ENCODE data around the gene TNIK. TPM values are rescaled to one million over a fixed set of nuclear protein-coding genes. Genes with fewer than 3 reads are reported as not detected.
"Not testable (repeated sequence)": the region's sequence is repeated elsewhere in the genome, so short reads cannot be mapped to it uniquely, and the experiment has no call there.

TNIK gene
- total RNA-seq, 1 experiment from 2014 or later: 0.03 TPM

DNA sequence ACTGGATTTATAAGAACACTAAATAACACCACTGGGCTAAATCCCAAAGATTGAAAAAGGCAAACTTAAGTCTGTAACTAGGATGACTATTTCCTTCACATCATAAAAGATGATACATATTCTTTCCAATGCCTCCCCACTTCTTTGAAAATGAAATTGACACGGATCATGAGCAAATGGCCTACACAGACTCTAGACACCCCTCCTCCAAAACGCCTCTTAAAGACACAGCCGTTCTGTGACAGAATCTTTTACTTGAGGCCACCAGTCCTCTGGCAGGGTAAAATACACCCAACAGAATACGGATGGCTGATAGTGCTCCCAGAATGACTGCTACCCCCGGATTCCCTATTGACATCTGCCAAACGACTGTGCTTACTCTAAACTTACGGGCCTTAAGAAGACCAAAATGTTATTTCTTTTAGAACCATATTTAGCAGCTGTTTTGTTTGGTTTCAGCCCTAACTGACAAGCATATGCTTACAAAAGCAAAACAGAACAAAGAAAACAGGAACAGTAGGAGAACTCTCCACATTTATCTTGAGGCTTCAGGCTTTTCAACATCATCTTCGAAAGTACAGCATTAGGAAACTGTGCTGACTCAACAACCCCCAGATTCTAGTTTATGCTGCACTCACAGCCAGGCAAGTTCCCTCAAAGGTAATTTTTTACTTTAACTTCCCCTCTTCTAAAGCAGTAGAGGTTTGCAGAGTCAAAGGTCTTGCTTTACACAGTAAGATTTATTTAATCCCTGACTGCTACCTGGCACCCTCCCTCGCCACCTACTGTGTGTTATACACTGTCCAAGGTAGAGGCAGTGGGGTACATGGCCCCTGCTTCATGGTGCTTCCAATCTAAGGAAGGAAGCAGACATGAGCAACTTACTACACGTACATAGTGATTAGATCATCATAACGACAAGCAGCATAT, 84.3 kb downstream of the TNIK start:
- in situ Hi-C loops (cut with HindIII; ENCODE audit: low sequenced_read_pairs): no loop called here
- no peak for DNase-seq (ENCODE audit: low spot score)

DNA sequence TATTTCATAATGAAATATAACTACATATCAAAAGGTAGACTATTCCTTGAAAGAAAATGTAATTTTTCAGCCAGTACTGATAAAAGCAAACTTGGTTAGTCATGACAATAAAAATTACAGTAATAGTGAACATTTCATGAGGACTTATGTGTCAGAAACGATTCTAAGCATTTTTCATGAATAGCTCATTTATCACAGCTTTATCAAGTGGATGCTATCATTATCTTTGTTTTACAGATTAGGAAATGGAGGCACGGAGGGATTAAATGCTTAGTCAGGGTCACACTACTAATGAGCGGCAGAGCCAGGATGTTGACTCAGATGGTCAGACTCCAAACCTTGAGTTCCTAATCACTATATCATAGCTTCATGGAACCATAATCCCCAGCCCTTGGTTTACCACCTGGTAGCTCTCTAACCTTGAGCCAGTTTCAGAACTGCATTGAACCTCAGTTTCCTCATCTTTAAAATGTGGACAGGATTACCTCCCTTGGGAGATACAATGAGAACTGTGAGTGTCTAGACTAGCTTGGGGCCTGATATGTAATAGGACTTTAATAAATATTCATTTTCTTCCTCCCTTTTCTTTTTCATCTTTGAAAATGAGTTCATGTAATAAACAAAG, 85.4 kb downstream of the TNIK start:
- in situ Hi-C loops (cut with HindIII; ENCODE audit: low sequenced_read_pairs): no loop called here
- DNase-seq (ENCODE audit: low spot score): no peak

DNA sequence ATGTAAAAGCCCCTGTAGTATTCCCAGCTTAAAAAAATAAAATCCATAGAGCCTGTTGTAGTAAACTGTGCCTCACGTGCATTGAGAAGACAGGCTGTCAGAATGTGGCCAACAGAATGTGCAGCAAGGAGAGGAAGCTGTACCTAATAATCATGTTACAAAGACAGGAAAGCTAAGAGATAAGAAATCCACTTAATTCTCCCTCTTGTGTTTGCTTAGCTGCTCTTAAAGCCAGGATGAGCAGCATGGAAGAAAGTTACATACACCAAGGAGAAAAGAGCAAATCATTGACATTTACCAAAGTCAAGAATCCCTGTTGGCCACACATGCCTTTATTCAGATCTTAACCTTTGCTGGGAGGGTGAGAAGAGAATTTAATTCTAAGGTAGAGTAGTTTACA, 85.9 kb downstream of the TNIK start:
- in situ Hi-C loops (cut with HindIII; ENCODE audit: low sequenced_read_pairs): no loop called here
- no peak for DNase-seq (ENCODE audit: low spot score)

DNA sequence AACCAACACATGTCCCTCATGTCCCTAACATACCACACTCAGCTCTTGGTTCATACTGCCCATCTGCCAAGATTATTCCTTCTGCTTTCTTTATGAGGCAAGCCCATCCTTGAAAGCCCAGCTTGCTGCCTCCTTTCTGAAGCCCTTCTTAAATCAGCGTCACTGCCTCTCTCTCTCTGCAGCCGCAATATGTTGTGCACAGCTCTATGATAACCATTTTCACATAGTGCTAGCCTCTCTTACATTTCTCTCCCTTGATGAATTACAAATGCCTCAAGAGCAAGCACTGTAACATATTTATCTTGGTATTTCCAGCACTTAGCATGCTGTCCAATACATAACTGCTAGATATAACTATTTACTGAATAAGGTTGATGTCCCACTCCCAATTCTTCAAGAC, 86.5 kb downstream of the TNIK start:
- DNase-seq (ENCODE audit: low spot score): no peak

DNA sequence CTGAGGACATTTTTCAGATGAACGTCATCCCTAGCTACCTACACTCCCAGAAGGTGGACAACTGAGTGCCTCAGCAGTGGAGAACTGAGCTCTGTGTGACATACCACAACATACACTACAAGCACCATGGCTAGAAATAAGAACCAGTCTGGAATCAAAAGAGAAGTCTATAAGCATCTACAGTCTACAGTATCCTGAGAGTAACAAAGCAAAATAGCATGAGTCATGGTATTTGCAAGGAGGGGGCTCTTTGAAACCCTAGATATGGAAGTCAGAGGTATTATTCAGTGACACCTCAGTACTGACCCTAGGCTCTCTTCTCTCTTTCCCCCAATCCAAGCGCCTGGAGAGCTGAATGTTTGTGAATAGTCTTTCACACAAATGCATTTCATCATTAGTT, 87.5 kb downstream of the TNIK start:
- no peak for DNase-seq (ENCODE audit: low spot score)
- in situ Hi-C loops (cut with HindIII; ENCODE audit: low sequenced_read_pairs): no loop called here

More for the DNA sequence above, 86.5 kb downstream of the TNIK start:
- in situ Hi-C loops (cut with HindIII; ENCODE audit: low sequenced_read_pairs): no loop called here

DNA sequence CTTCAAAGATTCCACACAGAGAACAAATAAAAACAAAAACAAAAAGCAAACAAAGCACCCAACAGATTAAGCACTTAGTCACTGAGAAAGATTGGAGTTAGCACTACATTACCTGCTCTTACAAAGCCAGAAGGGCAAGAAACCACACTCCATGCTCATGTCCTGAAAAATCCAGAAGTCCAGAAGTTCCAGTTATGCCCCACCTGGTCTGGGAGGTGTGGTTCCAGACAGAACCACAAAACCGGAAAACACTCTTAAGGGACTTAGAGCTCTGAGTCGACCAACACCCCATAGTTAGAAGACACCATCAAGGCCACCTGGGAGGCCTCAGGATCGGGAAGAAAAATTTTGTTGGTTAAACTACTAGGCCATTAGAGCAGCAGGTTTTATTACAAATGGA, 88.9 kb downstream of the TNIK start:
- in situ Hi-C loops (cut with HindIII; ENCODE audit: low sequenced_read_pairs): no loop called here
- no peak for DNase-seq (ENCODE audit: low spot score)

DNA sequence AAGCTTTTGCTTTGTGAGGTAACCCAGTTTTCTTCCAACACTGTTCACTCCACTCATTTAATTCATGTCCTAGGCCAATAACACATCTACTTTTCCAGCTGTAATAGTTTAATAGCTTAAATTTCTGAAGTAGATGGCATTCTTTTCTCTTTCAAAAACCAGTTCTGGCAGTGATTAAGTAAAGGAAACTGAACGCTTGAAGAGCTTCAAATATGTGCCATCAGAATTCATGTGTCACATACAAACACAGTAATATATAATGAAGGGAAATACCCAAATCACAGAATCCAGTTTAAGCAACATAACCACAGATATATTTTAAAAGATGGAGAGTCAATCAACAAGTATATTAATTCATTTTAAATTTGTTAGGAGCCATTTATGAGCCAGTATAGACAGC, 91.0 kb downstream of the TNIK start:
- no peak for DNase-seq (ENCODE audit: low spot score)
- in situ Hi-C loops (cut with HindIII; ENCODE audit: low sequenced_read_pairs): no loop called here

DNA sequence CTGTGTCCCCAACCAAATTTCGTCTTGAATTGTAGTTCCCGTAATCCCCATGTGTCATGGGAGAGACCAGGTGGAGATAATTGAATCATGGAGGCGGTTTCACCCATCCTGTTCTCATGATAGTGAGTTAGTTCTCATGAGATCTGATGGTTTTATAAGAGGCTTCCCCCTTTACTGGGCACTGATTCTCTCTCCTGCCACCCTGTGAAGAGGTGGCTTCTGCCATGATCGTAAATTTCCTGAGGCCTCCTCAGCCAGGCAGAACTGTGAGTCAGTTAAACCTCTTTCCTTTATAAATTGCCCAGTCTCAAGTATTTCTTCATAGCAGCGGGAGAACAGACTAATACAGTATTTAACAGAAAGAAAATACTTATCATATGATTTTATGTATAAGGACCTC, 93.5 kb downstream of the TNIK start:
- DNase-seq (ENCODE audit: low spot score); in situ Hi-C loops (cut with HindIII; ENCODE audit: low sequenced_read_pairs): not testable (repeated sequence)

DNA sequence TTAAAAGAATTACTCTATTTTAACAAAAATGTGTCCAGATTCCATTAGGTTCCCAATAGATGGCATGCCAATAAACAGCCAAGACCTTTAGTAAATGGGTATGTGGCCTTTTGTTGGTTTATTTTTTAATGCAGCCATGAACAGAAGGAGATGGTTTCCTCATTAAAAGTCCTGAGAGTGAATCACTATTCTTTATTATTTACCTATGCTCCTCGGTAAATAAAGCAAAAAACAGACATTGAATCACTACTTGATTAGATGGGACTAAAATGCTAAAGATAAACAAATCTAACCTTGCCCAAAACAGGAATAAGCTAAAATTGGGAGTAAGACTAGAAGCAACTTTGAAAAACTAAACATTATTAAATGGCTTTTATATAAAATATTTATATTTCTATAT, 94.2 kb downstream of the TNIK start:
- in situ Hi-C loops (cut with HindIII; ENCODE audit: low sequenced_read_pairs): no loop called here
- DNase-seq (ENCODE audit: low spot score): no peak

DNA sequence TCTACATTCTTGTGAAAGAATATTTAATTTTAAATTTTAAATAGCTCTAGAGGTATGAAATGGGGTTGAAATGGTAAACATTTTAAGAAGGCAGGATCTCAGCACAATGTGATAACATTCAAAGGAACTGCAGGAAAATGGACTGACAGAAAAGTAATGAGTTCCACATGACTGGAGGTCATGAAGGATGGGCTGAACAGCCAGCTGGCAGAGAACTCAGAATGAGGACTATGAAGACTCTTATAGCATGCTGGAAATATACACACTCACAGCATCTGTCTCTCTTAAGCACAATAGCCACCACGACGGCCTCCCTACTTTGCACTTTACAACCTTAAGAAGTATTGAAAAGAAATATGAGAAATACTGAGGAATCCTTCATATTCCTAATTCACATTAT, 94.7 kb downstream of the TNIK start:
- in situ Hi-C loops (cut with HindIII; ENCODE audit: low sequenced_read_pairs): no loop called here
- DNase-seq (ENCODE audit: low spot score): no peak

DNA sequence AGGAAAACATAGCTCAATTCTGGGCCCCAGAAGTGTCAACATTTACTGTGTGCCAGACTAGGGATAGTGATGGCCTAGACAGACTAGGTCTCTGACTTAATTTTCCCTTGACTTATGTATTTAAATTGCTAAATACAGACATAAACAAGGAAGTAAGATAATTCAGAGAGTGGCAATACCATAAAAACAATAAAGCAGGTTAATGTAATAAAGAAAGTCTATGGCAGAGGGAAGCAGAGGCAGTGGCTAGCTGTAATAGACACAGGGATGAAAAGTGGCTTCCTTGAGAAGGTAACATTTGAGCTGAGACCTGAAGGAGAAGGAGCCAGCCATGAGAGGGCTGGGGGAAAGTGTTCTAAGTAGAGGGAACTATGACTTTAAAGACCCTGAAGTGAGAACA, 95.7 kb downstream of the TNIK start:
- in situ Hi-C loops (cut with HindIII; ENCODE audit: low sequenced_read_pairs): no loop called here

DNA sequence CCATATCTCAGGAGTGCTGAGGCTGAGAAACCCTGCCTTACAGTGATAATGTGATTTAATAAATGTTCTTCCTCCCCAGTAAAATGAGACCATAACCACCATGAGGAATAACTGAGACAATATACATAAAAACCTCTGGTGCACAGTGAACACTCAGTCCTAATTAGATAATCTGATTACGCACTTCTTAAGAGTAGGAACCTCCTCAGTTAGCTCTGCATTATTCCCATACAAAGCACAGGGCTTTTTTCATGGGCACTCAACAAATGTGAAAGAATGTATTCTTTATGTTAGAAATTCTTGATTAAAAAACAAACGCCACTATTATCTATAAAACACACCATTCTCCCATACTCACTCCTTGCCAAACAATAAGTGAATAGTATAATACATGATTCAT, 97.0 kb downstream of the TNIK start:
- in situ Hi-C loops (cut with HindIII; ENCODE audit: low sequenced_read_pairs): no loop called here
- DNase-seq (ENCODE audit: low spot score): no peak

More for the DNA sequence above, 95.7 kb downstream of the TNIK start:
- no peak for DNase-seq (ENCODE audit: low spot score)

DNA sequence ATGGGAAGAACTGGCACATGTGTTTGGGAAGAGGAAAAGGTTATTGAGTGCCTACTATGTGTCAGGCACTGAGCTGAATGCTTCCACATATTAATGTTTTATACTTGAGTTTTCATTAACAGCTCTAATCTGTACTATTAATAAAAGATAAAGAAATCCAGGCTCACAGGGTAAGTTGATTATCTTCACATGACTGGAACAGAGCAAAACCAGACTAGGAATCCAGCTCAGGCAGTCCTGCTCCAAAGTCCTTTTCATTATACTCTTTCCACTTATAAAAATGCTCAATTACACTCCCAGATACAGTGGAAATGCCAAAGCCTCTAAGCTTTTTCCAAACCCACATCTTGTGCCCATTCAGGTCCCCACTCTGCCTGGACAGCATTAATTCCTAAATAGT, 97.6 kb downstream of the TNIK start:
- in situ Hi-C loops (cut with HindIII; ENCODE audit: low sequenced_read_pairs): no loop called here
- DNase-seq (ENCODE audit: low spot score): no peak

DNA sequence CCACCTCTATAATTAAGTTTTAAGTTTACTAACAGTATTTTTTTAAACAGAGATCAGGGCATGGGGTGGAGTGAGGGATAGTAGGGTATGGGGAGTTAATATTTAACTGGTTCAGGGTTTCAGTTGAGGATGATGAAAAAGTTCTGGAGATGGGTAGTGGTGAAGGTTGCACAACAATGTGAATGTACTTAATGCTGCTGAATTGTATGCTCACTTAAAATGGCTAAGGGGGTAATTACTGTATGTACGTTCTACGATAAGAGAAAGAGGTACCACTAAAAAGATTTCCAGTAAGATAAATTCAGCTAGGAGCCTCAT, 101.4 kb downstream of the TNIK start:
- DNase-seq (ENCODE audit: low spot score): no peak
- in situ Hi-C loops (cut with HindIII; ENCODE audit: low sequenced_read_pairs): no loop called here

DNA sequence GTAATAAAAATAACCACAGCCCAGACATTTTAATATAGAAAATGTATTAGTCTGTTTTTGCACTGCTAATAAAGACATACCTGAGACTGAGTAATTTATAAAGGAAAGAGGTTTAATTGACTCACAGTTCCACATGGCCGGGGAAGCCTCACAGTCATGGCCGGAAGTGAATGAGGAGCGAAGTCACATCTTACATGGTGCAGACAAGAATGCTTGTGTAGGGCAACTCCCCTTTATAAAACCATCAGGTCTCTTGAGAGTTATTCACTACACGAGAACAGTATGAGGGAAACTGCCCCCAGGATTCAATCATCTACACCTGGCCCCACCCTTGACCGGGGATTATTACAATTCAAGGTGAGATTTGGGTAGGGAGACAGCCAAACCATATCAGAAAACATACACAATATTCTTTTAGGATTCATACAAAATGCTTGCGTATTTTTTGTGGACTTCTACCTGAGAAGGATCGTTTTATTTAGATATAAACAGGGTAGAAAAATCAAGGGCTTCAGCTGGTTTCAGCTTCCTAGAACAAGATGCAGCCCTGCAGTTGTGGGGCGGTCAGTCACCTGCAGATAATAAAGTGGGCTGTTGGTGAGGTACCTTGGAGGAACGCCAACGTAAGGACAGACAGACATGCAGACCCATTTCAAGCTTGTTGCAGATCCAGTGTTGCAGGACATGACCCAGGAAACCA, 101.9 kb downstream of the TNIK start:
- in situ Hi-C loops (cut with HindIII; ENCODE audit: low sequenced_read_pairs): no loop called here
- no peak for DNase-seq (ENCODE audit: low spot score)

DNA sequence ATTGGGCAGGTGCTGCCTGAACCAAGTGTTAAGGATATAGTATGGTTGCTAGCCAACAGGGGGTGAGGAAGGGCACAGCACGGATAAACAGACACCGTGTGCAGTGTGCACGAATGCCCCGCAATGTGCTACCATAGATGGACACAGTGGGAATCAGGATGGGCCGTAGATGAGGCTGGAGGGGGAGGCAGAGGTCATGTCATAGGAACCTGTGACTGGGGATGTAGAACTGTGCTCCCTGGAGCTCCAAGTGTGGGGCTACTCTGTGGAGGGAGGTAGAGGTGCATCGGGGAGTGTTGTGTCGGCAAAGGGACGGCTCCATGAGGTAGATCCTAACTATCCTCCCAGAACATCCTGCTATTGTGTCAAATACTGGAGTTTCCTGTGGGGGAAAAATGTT, 102.5 kb downstream of the TNIK start:
- in situ Hi-C loops (cut with HindIII; ENCODE audit: low sequenced_read_pairs): no loop called here
- DNase-seq (ENCODE audit: low spot score): no peak

DNA sequence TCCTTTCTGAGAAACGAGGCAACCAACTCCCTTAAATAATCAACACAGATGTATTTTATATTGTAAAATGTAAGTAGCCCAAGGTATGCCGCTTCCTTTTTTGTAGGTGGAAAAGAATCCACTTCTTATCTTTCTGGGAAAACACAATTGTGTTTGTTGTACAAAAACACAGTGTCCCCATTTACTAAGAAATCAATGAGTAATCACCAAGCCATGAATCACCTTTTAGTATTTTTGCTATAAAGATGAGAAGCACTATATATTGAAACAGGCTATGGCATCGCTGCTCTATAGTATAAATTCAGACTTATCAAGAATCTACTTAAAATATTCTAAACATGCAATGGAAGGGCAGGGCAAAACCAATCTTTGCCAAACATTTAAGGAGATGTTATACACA, 104.0 kb downstream of the TNIK start:
- no peak for DNase-seq (ENCODE audit: low spot score)
- in situ Hi-C loops (cut with HindIII; ENCODE audit: low sequenced_read_pairs): no loop called here

DNA sequence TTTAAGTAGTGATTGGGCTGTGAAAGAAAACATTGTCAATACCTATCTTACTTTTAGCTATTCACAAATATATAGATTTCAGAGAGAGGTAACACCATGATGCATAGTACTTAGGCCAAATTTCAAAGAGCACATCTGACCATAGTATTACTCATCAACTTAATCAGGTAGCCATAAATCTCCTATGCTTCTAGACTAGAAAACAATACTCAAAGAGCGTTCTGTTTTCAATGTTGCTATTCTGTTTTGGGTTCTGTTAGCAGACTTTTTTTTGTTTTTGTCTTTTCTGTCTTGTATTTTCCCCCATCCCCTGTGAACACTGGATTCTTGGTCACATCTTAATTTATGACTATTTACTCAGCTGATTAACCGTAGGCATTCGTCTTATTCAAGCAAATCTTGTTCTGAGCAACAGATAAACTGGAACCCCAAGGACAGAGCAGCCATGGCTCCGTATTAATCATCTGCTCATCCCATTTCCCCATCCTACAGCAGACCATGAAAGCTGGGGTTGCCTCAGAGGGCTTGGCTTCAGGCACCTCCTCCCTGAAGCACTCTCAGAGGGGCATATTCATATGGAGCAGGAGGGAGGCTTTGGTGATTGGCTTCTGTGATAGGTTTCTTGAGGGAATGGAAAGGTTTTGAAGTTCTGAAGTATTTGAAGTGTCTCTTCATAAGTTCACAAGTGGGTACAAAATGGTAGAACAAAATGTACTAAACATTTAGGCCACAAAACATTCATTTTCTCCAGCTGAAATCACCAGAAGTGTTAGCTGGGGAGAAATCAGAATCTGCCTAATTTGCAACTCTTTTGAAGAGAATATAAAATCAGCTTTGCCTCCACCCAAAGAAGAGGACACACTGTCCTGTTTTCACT, 105.3 kb downstream of the TNIK start:
- in situ Hi-C loops (cut with HindIII; ENCODE audit: low sequenced_read_pairs): no loop called here
- DNase-seq (ENCODE audit: low spot score): no peak

DNA sequence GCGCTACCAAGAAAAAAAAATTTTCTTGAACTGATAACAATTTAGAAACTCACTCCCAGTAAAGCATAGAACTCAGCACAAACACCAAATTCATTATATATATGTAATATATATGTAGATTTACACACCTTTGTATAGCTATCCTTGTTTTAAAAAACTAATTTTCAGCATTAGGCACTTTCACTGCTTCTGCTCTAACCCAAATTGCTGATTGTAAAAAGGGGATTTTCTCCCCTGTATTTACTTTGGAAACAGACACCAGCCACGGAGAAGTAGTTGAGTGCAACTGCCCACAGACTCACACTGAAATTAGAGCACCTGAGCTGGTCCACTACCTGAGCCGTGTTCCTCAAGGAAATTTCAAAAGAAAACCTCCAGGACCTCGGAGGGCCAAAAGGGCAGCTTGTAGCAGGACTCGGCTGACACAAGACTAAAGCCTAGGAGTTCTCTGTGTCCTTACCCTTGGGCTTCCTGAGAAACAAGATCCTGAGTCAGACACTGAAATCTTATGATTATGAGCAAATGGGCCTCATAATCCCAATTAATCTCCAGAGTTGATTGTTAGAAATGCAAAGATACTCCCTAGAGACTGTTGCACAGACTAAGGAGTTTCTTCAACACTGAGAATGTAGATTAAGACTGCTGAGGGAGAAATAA, 106.0 kb downstream of the TNIK start:
- DNase-seq (ENCODE audit: low spot score): no peak
- in situ Hi-C loops (cut with HindIII; ENCODE audit: low sequenced_read_pairs): no loop called here

Measured in G401 (cell line).